Uterus (tissue), 2 donors: ENCODE results near the gene DNMT1.

Experiments
- POLR2A ChIP-seq, 2 donors: fragments of 450-650 bp; IDR thresholded peaks; one replicate each; pipeline ENCODE4 v1.6.1; 2016; ENCODE audit warnings: antibody characterized with exemption in 2 of 2, mild to moderate bottlenecking in 1 of 2, moderate library complexity in 1 of 2
- TF ChIP-seq, protein P1 (sequence below), 4 experiments: fragments of 200-600 bp in 2 of 4; fragments of 450-650 bp in 2 of 4; sonication (generic) in 2 of 4; IDR thresholded peaks; one replicate each; pipeline ENCODE4 v1.5.1; 2016 to 2019; ENCODE audit warnings: antibody characterized with exemption in 4 of 4, mild to moderate bottlenecking in 2 of 4, moderate library complexity in 1 of 4

DNA sequence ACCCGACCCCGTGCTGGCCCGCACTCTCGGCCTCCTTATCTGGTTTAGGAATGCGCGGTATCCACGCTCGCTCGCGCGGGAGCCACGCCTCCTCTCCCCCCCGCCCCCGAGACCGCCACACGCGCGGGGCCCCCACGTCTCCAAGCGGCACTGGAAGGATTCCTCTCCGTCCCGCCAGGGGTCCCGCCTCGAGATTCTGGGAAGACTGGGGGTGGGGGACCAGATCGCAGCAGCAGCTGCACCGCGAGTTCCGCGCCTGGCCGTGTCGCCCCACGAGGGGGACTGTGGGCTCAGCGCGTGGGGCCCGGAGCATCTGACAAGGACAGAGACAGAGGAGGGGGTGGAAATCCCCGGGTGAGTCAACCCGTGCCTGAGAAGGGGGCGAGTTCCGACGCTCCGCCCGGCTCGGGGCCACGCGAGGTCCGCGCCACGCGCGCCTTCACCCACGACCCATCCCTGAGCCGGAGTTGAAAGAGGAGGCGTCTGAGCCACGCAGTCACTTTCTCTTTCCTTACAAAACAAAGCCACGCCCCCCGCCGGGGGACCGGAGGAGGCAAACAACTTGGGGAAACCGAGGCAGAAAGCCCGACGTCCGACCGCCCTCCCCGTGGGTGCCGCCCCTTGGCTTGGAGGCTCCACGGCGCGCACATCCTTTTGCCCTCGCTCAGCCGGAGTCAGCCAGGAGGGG, 35.6 kb upstream of the DNMT1 start:
- TF ChIP-seq, protein P1, sequence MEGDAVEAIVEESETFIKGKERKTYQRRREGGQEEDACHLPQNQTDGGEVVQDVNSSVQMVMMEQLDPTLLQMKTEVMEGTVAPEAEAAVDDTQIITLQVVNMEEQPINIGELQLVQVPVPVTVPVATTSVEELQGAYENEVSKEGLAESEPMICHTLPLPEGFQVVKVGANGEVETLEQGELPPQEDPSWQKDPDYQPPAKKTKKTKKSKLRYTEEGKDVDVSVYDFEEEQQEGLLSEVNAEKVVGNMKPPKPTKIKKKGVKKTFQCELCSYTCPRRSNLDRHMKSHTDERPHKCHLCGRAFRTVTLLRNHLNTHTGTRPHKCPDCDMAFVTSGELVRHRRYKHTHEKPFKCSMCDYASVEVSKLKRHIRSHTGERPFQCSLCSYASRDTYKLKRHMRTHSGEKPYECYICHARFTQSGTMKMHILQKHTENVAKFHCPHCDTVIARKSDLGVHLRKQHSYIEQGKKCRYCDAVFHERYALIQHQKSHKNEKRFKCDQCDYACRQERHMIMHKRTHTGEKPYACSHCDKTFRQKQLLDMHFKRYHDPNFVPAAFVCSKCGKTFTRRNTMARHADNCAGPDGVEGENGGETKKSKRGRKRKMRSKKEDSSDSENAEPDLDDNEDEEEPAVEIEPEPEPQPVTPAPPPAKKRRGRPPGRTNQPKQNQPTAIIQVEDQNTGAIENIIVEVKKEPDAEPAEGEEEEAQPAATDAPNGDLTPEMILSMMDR (IDR thresholded peaks at IDR 0.05): peak in 2 of 4 experiments; percentile 10 to 14
- TF ChIP-seq POLR2A (IDR thresholded peaks at IDR 0.05): peak in 1 of 2 donors; percentile 34
